ENCODE results near the gene POLG2. TPM values are rescaled to one million over a fixed set of nuclear protein-coding genes. Genes with fewer than 3 reads are reported as not detected.

The POLG2 gene
- polyA plus RNA-seq, 1 experiment: 9.2 TPM

GRCh38 chr17:64519601-64520000 lies 22.7 kb upstream of the POLG2 start:
- Histone ChIP-seq H3K4me3 (ENCODE audit: low read depth, low read length) (no peak overlapping the region), H3K9me3 (ENCODE audit: control insufficient read depth, insufficient read depth, low read length) (no peaks in the 10 kb centered on the region), H3K27me3 (ENCODE audit: control insufficient read depth, insufficient read depth, low read length) (no peaks in the 10 kb centered on the region), H3K27ac (ENCODE audit: low read depth, low read length) (no peak overlapping the region)
- no peak for DNase-seq (ENCODE audit: low read depth, low spot score)
- TF ChIP-seq CTCF (IDR thresholded peaks at IDR 0.05; ENCODE audit: low read depth, low read length): no peak
- ChIA-PET POLR2A (interaction anchor here (2.2 kb wide), 1 partner anchor 14 kb away, joined by 5 read pairs; the partner anchor contains the start of gene DDX5), CTCF (interaction anchor here (1.2 kb wide), 1 partner anchor 28 kb away, joined by 4 read pairs; no protein-coding TSS in a partner anchor)

GRCh38 chr17:64515829-64516228 lies 19.0 kb upstream of the POLG2 start:
- DNase-seq (ENCODE audit: low read depth, low spot score): no peak
- Histone ChIP-seq H3K27ac (ENCODE audit: low read depth, low read length) (no peak overlapping the region), H3K27me3 (ENCODE audit: control insufficient read depth, insufficient read depth, low read length) (no peaks in the 10 kb centered on the region), H3K9me3 (ENCODE audit: control insufficient read depth, insufficient read depth, low read length) (no peaks in the 10 kb centered on the region), H3K4me3 (ENCODE audit: low read depth, low read length) (no peak overlapping the region)
- CTCF ChIA-PET: interaction anchor here (0.9 to 1.5 kb wide), 2 partner anchors 9 to 96 kb away, joined by 3 to 4 read pairs; partner anchors contain the start of gene CEP95
- POLR2A ChIA-PET: interaction anchor here (1.0 to 1.4 kb wide), 3 partner anchors 9 to 133 kb away, joined by 3 to 8 read pairs (median 3); partner anchors contain the start of genes CEP95 and DDX5
- no peak for TF ChIP-seq CTCF (IDR thresholded peaks at IDR 0.05; ENCODE audit: low read depth, low read length)

GRCh38 chr17:64515419-64515818 lies 18.6 kb upstream of the POLG2 start:
- no peak for TF ChIP-seq CTCF (IDR thresholded peaks at IDR 0.05; ENCODE audit: low read depth, low read length)
- ChIA-PET POLR2A (interaction anchor here (1.0 to 1.4 kb wide), 3 partner anchors 9 to 134 kb away, joined by 3 to 8 read pairs (median 3); partner anchors contain the start of genes CEP95 and DDX5), CTCF (interaction anchor here (0.9 to 1.5 kb wide), 2 partner anchors 9 to 95 kb away, joined by 3 to 4 read pairs; partner anchors contain the start of gene CEP95)
- Histone ChIP-seq H3K4me3 (ENCODE audit: low read depth, low read length) (no peak overlapping the region), H3K9me3 (ENCODE audit: control insufficient read depth, insufficient read depth, low read length) (no peaks in the 10 kb centered on the region), H3K27me3 (ENCODE audit: control insufficient read depth, insufficient read depth, low read length) (no peaks in the 10 kb centered on the region), H3K27ac (ENCODE audit: low read depth, low read length) (no peak overlapping the region)
- DNase-seq (ENCODE audit: low read depth, low spot score): no peak

GRCh38 chr17:64509179-64509578 lies 12.3 kb upstream of the POLG2 start:
- no peak for DNase-seq (ENCODE audit: low read depth, low spot score)
- H3K27ac ChIP-seq (ENCODE audit: low read depth, low read length): no peak overlapping the region
- peaks cover 3% of the 10 kb centered on the region; the same call in 1 of the 2 replicates for H3K9me3 ChIP-seq (ENCODE audit: control insufficient read depth, insufficient read depth, low read length)
- POLR2A ChIA-PET: no interaction called here
- H3K27me3 ChIP-seq (ENCODE audit: control insufficient read depth, insufficient read depth, low read length): no peaks in the 10 kb centered on the region
- CTCF ChIA-PET: interaction anchor here (0.5 kb wide), 1 partner anchor 139 kb away, joined by 3 read pairs; no protein-coding TSS in a partner anchor
- no peak for TF ChIP-seq CTCF (IDR thresholded peaks at IDR 0.05; ENCODE audit: low read depth, low read length)
- no peak overlapping the region for H3K4me3 ChIP-seq (ENCODE audit: low read depth, low read length)

GRCh38 chr17:64508683-64509082 lies 11.8 kb upstream of the POLG2 start:
- DNase-seq (ENCODE audit: low read depth, low spot score): no peak
- TF ChIP-seq CTCF (IDR thresholded peaks at IDR 0.05; ENCODE audit: low read depth, low read length): no peak
- ChIA-PET POLR2A (no interaction called here), CTCF (interaction anchor here (0.5 kb wide), 1 partner anchor 139 kb away, joined by 3 read pairs; no protein-coding TSS in a partner anchor)
- Histone ChIP-seq H3K27me3 (ENCODE audit: control insufficient read depth, insufficient read depth, low read length) (no peaks in the 10 kb centered on the region), H3K9me3 (ENCODE audit: control insufficient read depth, insufficient read depth, low read length) (peaks cover 3% of the 10 kb centered on the region; the same call in 1 of the 2 replicates), H3K27ac (ENCODE audit: low read depth, low read length) (no peak overlapping the region), H3K4me3 (ENCODE audit: low read depth, low read length) (peak overlapping the region; percentile 94)
